Activated naive CD8-positive, alpha-beta T cell treated with anti-CD3 and anti-CD28 coated beads for 36 hours (primary cell): Measurements from ENCODE around the gene SLC10A4. TPM values are rescaled to one million over a fixed set of nuclear protein-coding genes. Genes with fewer than 3 reads are reported as not detected.

Experiments used
- DNase-seq: peaks from one replicate; pipeline ENCODE4 v3.0.0; 2021
- H3K27ac Mint-ChIP-seq: one replicate; pipeline ENCODE4 v1.8.0; 2022; ENCODE audit warnings: mild to moderate bottlenecking, moderate library complexity, mixed read lengths
- H3K27me3 Mint-ChIP-seq: one replicate; pipeline ENCODE4 v1.8.0; 2022; ENCODE audit warnings: mild to moderate bottlenecking, mixed read lengths
- H3K36me3 Mint-ChIP-seq: one replicate; pipeline ENCODE4 v1.8.0; 2021; ENCODE audit warnings: mild to moderate bottlenecking, mixed read lengths
- H3K4me1 Mint-ChIP-seq: one replicate; pipeline ENCODE4 v1.8.0; 2021; ENCODE audit warnings: mixed read lengths
- H3K4me3 Mint-ChIP-seq: one replicate; pipeline ENCODE4 v1.8.0; 2022; ENCODE audit warnings: mild to moderate bottlenecking, moderate library complexity, mixed read lengths
- H3K9me3 Mint-ChIP-seq: one replicate; pipeline ENCODE4 v1.8.0; 2022; ENCODE audit warnings: mixed read lengths
- total RNA-seq, 2 experiments: library from RNA; stranded (reverse); gene quantifications; one replicate each; pipeline ENCODE4 v1.2.3, GENCODE V29; 2021

Gene SLC10A4
- total RNA-seq, 2 experiments from 2014 or later: not detected

- no peak overlapping the region for H3K27ac Mint-ChIP-seq
- no peak for DNase-seq
- no peak overlapping the region for H3K4me3 Mint-ChIP-seq
- no peaks in the 10 kb centered on the region for H3K9me3 Mint-ChIP-seq
- no peaks in the 10 kb centered on the region for H3K27me3 Mint-ChIP-seq
- H3K4me1 Mint-ChIP-seq: peaks cover 23% of the 10 kb centered on the region
- peaks cover 23% of the 10 kb centered on the region for H3K36me3 Mint-ChIP-seq
Measured at GRCh38 chr4:48503233-48504025, 20.3 kb downstream of the SLC10A4 start.

DNA sequence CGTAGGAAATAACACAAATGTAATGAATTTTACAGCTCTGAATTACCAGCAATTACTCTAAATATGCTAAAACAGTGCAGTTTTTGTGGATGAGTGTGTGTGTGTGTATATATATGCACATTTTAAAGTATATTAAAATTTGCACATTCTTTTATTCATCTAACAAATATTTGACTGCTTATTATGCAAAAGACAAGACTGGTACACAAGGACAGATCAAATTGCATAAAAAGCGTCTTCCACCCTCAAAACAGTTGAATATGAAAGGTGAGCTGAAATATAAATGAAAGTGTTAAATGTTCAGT lies 20.8 kb downstream of the SLC10A4 start:
- Mint-ChIP-seq H3K27ac (peak overlapping the region; percentile 45), H3K4me1 (peaks cover 18% of the 10 kb centered on the region), H3K27me3 (no peaks in the 10 kb centered on the region), H3K4me3 (no peak overlapping the region), H3K9me3 (no peaks in the 10 kb centered on the region), H3K36me3 (peaks cover 19% of the 10 kb centered on the region)
- no peak for DNase-seq

DNA sequence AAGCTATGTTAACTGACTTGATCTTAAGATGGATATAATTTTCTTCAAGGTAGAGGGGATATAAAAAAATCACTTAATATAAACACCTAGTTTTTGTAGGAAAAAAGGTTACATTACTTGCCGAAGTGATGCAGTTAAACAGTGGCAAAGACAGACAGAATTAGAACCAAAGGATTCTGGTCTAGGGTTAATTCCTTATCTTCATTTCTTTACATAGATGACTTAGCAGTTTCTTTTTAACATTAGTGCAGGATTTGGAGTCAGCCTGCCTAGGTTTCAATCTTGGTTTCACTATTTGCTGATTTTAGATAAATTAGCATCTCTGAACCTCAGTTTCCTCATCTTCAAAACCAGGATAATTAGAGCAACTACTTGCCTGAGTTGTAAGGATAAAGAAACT lies 21.2 kb downstream of the SLC10A4 start:
- Mint-ChIP-seq H3K36me3 (peaks cover 15% of the 10 kb centered on the region), H3K27me3 (no peaks in the 10 kb centered on the region), H3K27ac (peak overlapping the region; percentile 45), H3K4me1 (peaks cover 15% of the 10 kb centered on the region), H3K4me3 (no peak overlapping the region), H3K9me3 (no peaks in the 10 kb centered on the region)
- DNase-seq: no peak

DNA sequence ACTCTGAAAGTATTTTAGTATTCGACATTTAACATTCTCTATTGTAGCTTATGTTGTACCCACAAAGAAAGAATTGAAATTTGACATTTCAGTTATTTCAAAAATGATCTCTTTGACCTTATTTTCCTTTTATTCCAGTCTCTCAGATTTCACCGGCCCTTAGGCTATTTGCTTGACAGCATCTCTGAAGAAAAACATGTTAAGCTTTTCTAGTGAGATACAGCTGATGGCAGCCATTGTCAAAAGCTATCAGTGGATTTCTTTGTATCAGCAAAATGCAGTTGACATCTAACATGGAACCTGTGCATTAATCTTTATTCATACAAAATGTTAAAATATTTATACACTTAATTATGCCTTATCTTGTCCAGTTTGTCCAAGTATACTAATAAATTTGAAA lies 23.6 kb downstream of the SLC10A4 start:
- Mint-ChIP-seq H3K4me1 (peaks cover 5% of the 10 kb centered on the region), H3K36me3 (peaks cover 8% of the 10 kb centered on the region), H3K27me3 (no peaks in the 10 kb centered on the region), H3K27ac (no peak overlapping the region), H3K4me3 (no peak overlapping the region), H3K9me3 (no peaks in the 10 kb centered on the region)
- DNase-seq: no peak

GRCh38 chr4:48509543-48509942 lies 26.4 kb downstream of the SLC10A4 start:
- no peak overlapping the region for H3K4me3 Mint-ChIP-seq
- peaks cover 14% of the 10 kb centered on the region for H3K36me3 Mint-ChIP-seq
- no peak overlapping the region for H3K27ac Mint-ChIP-seq
- peaks cover under 1% of the 10 kb centered on the region for H3K4me1 Mint-ChIP-seq
- DNase-seq: no peak
- no peaks in the 10 kb centered on the region for H3K27me3 Mint-ChIP-seq
- H3K9me3 Mint-ChIP-seq: no peaks in the 10 kb centered on the region

GRCh38 chr4:48518143-48518542 lies 35.0 kb downstream of the SLC10A4 start:
- Mint-ChIP-seq H3K27ac (no peak overlapping the region), H3K36me3 (peaks cover 22% of the 10 kb centered on the region), H3K4me3 (no peak overlapping the region), H3K27me3 (no peaks in the 10 kb centered on the region), H3K9me3 (no peaks in the 10 kb centered on the region), H3K4me1 (no peaks in the 10 kb centered on the region)
- no peak for DNase-seq

DNA sequence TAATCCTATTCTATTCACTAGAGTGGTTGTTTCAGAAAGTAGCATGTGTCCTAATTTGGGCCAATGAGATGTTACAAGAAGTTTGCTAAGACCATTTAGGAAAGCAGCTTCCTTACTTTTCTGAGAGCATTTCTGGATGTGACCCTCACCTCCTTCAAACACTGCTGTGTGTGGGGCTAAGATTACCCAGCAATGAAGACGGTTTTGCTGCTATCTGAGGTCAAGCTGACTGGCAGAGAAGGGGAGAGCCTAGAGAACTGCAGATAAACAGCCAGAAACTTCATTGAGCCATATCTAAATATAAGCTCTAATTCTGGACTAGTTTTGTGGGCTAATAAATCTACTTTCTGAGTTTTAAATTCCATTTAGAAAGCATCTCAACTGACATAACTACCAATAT lies 43.3 kb downstream of the SLC10A4 start:
- Mint-ChIP-seq H3K9me3 (no peaks in the 10 kb centered on the region), H3K4me1 (peaks cover 2% of the 10 kb centered on the region), H3K36me3 (peaks cover 20% of the 10 kb centered on the region), H3K4me3 (no peak overlapping the region), H3K27me3 (no peaks in the 10 kb centered on the region), H3K27ac (no peak overlapping the region)
- no peak for DNase-seq

- no peaks in the 10 kb centered on the region for H3K9me3 Mint-ChIP-seq
- DNase-seq: no peak
- no peak overlapping the region for H3K27ac Mint-ChIP-seq
- H3K27me3 Mint-ChIP-seq: no peaks in the 10 kb centered on the region
- no peaks in the 10 kb centered on the region for H3K4me1 Mint-ChIP-seq
- H3K36me3 Mint-ChIP-seq: peaks cover 23% of the 10 kb centered on the region
- no peak overlapping the region for H3K4me3 Mint-ChIP-seq
Measured at GRCh38 chr4:48538358-48538757, 55.2 kb downstream of the SLC10A4 start.

Other genes starting within 250 kb of the SLC10A4 start
- gene TEC, start 213.5 kb upstream of the SLC10A4 start, total RNA-seq: 1 to 10 TPM; 3.4 to 3.9 TPM
- 10 to 100 TPM; 62.0 to 66.3 TPM for gene SLAIN2, start 141.8 kb upstream of the SLC10A4 start, total RNA-seq
- not detected for gene ZAR1, start 6.9 kb downstream of the SLC10A4 start, total RNA-seq